Hematopoietic multipotent progenitor cell treated with erythropoietin and hydrocortisone succinate and interleukin-3 and kit ligand, for 17 days (in vitro differentiated cells): ENCODE results near the gene CATSPERD.
"Not testable (repeated sequence)": the region's sequence is repeated elsewhere in the genome, so short reads cannot be mapped to it uniquely, and the experiment has no call there.

Experiments
- DNase-seq: peaks from one replicate; pipeline ENCODE4 v3.0.0-alpha.2; 2015; ENCODE audit warnings: low spot score

The CATSPERD gene

GRCh38 chr19:5719274-5719960 is 1.0 kb upstream of the CATSPERD start:
- peak; percentile 52 for DNase-seq

- no peak for DNase-seq
These were observed 7.1 kb downstream of the CATSPERD start for GRCh38 chr19:5727453-5728050.

DNA sequence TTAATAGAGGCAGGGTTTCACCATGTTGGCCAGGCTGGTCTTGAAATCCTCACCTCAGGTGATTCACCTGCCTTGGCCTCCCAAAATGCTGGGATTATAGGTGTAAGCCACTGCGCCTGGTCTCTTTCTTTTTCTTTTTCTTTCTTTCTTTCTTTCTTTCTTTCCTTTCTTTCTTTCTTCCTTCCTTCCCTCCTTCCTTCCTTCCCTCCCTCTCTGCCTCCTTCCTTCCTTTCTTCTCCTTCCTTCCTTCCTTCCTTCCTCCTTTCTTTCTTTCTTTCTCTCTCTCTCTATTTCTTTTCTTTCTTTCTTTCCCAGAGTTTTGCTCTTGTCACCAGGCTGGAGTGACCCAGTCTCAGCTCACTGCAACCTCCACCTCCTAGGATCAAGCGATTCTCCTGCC is 12.7 kb downstream of the CATSPERD start:
- not testable (repeated sequence) for DNase-seq

GRCh38 chr19:5738423-5738822 is 18.0 kb downstream of the CATSPERD start:
- no peak for DNase-seq

- DNase-seq = no peak
These were observed 21.6 kb downstream of the CATSPERD start for GRCh38 chr19:5742051-5742450.

GRCh38 chr19:5743630-5744029 is 23.2 kb downstream of the CATSPERD start:
- no peak for DNase-seq

DNA sequence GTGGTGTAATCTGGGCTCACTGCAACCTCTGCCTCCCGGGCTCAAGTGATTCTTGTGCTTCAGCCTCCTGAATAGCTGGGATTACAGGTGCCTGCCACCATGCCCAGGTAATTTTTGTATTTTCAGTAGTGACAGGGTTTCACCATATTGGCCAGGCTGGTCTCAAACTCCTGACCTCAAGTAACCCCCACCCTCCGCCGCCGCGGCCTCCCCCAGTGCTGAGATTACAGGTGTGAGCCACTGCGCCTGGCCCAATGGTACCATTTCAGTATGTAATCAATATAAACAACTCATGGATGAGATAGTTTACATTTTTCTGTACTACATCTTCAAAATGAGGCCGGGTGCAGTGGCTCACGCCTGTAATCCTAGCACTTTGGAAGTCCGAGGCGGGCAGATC is 24.6 kb downstream of the CATSPERD start:
- not testable (repeated sequence) for DNase-seq

DNA sequence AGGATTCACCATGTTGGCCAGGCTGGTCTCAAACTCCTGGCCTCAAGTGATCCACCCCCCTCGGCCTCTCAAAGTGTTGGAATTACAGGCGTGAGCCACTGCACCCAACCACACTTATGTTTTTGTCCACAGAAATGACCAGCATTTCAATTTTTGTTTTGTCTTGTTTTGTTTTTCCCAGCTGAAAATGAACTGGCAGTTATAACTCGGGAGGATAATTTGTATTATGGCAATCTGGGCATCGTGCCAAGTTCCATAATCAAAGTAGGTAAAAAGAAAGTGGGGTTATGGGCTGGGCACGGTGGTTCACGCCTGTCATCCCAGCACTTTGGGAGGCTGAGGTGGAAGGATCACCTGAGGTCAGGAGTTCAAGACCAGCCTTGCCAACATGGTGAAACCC is 28.5 kb downstream of the CATSPERD start:
- not testable (repeated sequence) for DNase-seq

DNA sequence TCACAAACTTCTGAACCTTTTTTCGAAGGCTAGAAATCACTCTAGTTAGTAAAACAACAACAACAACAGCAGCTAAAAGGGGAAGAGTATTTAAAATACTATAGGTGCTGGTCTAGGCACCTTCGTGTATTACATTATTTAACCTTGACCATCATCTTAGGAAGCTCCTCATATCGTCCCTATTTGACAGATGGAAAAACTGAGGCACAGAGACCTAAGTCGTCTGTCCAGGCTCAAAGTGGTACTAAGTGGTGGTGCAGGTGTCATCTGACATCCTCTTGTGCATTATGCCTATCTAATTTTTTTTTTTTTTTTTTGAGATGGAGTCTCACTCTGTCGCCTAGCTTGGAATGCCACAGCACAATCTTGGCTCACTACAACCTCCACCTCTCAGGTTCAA is 29.1 kb downstream of the CATSPERD start:
- DNase-seq = no peak

GRCh38 chr19:5751709-5752108 is 31.3 kb downstream of the CATSPERD start:
- DNase-seq = no peak

DNA sequence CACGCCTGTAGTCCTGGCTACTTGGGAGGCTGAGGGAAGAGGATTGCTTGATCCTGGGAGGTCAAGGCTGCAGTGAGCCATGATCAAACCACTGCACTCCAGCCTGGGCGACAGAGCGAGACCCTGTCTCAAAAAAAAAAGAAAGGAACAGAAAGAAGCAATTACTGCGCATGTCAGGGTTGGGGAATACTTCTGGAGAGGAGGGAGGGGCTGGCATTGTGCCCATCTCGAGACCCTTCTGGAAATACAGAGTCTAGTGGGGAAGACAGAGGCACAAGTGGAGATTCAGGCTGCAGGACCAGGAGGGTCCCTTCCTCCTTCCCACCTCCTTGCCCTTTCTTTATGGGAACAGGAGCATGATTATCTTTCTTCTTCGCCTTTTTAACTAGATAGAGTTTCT is 33.3 kb downstream of the CATSPERD start:
- DNase-seq = no peak

DNA sequence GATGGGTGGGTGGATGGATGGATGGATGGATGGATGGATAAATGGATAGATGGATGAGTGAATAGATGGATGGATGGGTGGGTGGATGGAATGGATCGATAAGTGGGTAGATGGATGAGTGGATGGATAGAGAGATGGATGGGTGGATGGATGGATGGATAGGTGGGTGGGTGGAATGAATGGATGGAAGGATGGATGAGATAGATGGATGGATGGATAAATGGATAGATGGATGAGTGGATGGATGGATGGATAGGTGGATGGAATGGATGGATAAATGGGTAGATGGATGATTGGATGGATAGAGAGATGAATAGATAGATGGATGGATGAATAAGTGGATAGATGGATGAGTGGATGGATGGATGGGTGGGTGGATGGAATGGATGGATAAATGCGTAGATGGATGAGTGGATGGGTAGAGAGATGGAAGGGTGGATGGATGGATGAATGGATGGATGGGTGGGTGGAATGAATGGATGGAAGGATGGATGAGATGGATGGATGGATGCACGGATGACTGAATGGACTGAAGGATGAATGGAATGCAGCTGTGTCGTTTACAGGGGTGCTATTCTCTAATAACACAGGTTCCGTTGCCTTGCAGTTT is 42.3 kb downstream of the CATSPERD start:
- DNase-seq = no peak

DNA sequence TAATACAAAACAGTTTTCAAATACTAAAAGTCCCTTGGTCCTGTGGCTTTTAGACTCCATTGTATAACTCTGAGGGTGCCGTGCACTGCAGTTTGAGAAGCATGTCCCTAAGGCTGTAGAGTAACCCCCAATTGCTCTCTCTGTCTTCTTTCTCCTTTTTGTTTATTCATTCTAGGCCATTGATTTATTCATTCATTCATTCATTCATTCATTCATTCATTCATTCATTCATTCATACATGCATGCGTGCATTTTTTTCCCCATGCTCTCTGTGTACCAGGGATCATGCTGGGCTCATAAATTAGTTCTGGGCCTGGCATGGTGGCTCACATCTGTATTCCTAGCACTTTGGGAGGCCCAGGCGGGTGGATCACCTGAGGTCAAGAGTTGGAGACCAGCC is 44.8 kb downstream of the CATSPERD start:
- DNase-seq = no peak

GRCh38 chr19:5767949-5768348 is 47.5 kb downstream of the CATSPERD start:
- DNase-seq = no peak

- DNase-seq = no peak
These were observed 52.0 kb downstream of the CATSPERD start for GRCh38 chr19:5772416-5772815.

- no peak for DNase-seq
These were observed 52.8 kb downstream of the CATSPERD start for GRCh38 chr19:5773276-5773675.

DNA sequence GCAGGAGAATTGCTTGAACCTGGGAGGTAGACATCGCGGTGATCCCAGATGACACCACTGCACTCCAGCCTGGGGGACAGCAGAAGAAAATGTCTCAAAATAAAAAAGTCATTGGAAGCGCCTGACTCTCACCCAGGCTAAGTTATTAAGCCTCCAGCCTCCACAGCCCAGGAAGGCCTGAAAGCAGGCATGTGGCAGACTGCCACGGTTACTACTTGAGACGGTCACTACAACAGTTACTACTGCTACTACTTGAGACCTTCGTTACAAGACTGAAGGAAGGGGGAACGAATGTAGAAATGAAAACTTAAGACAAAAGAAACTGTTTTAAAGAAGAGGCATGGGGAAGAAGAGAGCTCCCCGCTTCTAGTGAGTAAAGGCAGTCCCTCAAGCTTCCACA is 54.5 kb downstream of the CATSPERD start:
- DNase-seq = no peak

DNA sequence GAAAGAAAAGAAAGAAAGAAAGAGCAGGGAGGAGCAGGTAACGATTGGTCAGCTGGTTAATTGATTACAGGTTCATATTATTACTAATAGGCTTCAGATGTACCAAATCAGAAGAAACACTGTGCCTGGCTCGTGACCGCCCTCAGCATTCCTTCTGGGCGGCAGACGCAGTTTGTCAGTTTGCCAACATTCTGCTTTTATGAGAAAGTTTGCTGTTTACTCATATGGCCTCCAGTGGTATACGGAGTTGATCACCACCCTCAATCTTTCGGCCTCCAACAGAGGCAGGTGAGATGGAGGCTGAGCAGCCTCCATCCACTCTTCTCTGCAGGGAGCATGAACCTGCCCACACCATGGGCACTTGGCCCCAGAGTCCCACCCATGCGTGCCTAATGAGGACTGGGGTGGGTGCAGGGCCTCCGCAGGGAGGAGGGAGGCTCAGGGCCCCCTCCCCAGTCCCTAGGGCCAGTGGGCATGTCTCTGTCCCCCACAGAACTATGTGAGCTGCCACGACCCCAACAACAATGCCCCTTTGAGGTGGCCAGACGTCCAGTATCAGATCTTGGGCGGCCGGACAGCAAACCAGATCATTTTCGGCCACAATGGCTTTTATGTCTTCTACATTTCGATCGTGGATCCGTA is 55.4 kb downstream of the CATSPERD start:
- DNase-seq = no peak

DNA sequence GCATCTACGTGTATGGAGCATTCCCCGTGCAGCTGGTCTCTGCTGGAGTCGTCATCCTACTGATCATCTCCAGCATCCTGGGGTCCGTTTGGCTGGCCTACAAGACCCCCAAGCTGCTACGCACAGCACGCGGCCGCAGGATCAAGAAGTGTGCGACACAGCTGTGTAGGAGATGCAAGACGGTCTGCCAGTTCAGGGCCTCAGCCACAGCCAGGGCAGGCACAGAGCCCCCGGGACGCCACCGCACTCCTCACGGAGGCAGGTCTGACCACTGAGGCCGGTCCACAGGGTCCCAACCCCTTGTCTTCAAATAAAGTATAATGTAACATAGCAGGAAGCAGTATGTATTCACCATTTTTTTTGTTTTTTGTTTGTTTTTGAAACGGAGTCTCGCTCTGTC is 58.0 kb downstream of the CATSPERD start:
- DNase-seq = no peak

GRCh38 chr19:5780916-5781315 is 60.5 kb downstream of the CATSPERD start:
- DNase-seq = not testable (repeated sequence)

DNA sequence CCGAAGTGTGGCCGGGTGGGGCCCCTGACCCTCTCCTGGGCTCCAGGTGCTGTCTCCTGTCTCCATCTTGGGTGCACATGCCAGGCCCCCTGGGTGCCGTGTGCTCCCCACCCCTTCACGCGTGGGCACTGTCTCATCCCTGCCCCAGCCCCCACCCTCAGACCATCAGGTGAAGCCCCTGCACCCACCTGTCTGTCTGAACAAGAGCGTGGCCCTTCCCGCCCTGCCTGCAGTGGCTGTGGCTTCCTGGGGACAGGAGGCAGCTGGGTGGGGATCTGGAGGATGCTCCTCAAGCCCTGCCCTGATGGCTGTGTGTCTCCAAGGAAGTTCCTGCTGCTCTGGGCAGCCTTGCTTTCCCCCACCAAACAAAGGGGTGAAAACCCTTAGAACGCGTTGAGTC is 61.9 kb downstream of the CATSPERD start:
- DNase-seq = no peak

GRCh38 chr19:5782945-5783919 is 62.8 kb downstream of the CATSPERD start:
- no peak for DNase-seq
